RWPE2 (cell line): ENCODE results near the gene IGF2R.

Experiments used
- ATAC-seq: fragments of 200-7000 bp; cut with Tn5 transposase; 3 replicates; pipeline ENCODE4 v1.9.1; 2021; ENCODE audit warnings: low read depth
- DNase-seq: peaks from one replicate; pipeline ENCODE4 v3.0.0-alpha.2; 2020; ENCODE audit warnings: low spot score
- H3K27ac ChIP-seq: fragments of 450-650 bp; 2 replicates; pipeline ENCODE4 v1.5.1; 2017; ENCODE audit warnings: mild to moderate bottlenecking; ENCODE audit not compliant: poor library complexity, severe bottlenecking
- H3K27me3 ChIP-seq: fragments of 250-450 bp; sonication (Bioruptor Pico); 2 replicates; pipeline ENCODE4 v1.5.1; 2021; ENCODE audit warnings: mild to moderate bottlenecking, moderate library complexity; ENCODE audit not compliant: insufficient read depth, poor library complexity, severe bottlenecking
- H3K36me3 ChIP-seq: fragments of 250-450 bp; sonication (Bioruptor Pico); 2 replicates; pipeline ENCODE4 v1.5.1; 2020; ENCODE audit warnings: low read depth, mild to moderate bottlenecking, moderate library complexity
- H3K4me1 ChIP-seq: fragments of 250-450 bp; sonication (Bioruptor Pico); 2 replicates; pipeline ENCODE4 v1.5.1; 2021; ENCODE audit warnings: mild to moderate bottlenecking, moderate library complexity; ENCODE audit not compliant: insufficient read depth, poor library complexity, severe bottlenecking
- H3K4me3 ChIP-seq: fragments of 250-450 bp; sonication (Bioruptor Pico); 2 replicates; pipeline ENCODE4 v1.5.1; 2021; ENCODE audit warnings: mild to moderate bottlenecking, moderate library complexity; ENCODE audit not compliant: severe bottlenecking
- H3K9me3 ChIP-seq: fragments of 250-450 bp; sonication (Bioruptor Pico); 2 replicates; pipeline ENCODE4 v1.5.1; 2021; ENCODE audit warnings: mild to moderate bottlenecking, moderate library complexity; ENCODE audit not compliant: severe bottlenecking
- CTCF ChIP-seq: fragments of 450-650 bp; IDR thresholded peaks from one replicate; pipeline ENCODE4 v1.5.1; 2017; ENCODE audit warnings: mild to moderate bottlenecking, moderate library complexity; ENCODE audit not compliant: poor library complexity, severe bottlenecking

IGF2R gene

GRCh38 chr6:160040527-160041264 lies 71.8 kb downstream of the IGF2R start:
- Histone ChIP-seq H3K27ac (peak overlapping the region; percentile 89), H3K4me3 (no peak overlapping the region), H3K9me3 (no peaks in the 10 kb centered on the region), H3K27me3 (no peaks in the 10 kb centered on the region), H3K36me3 (peaks cover 46% of the 10 kb centered on the region), H3K4me1 (peaks cover 57% of the 10 kb centered on the region)
- TF ChIP-seq CTCF = no peak
- no peak for DNase-seq
- no peak for ATAC-seq

GRCh38 chr6:160041608-160042007 lies 72.7 kb downstream of the IGF2R start:
- Histone ChIP-seq H3K27me3 (no peaks in the 10 kb centered on the region), H3K36me3 (peaks cover 55% of the 10 kb centered on the region), H3K27ac (peak overlapping the region; percentile 89), H3K9me3 (no peaks in the 10 kb centered on the region), H3K4me1 (peaks cover 48% of the 10 kb centered on the region), H3K4me3 (no peak overlapping the region)
- ATAC-seq (peak; percentile 48), DNase-seq (no peak)
- peak; percentile 44 for TF ChIP-seq CTCF

GRCh38 chr6:160042014-160042773 lies 73.3 kb downstream of the IGF2R start:
- Histone ChIP-seq H3K4me3 (no peak overlapping the region), H3K27ac (peak overlapping the region; percentile 89), H3K9me3 (no peaks in the 10 kb centered on the region), H3K27me3 (no peaks in the 10 kb centered on the region), H3K36me3 (peaks cover 61% of the 10 kb centered on the region), H3K4me1 (peaks cover 44% of the 10 kb centered on the region)
- TF ChIP-seq CTCF = no peak
- DNase-seq (no peak), ATAC-seq (peak; percentile 81)

GRCh38 chr6:160042788-160043301 lies 74.0 kb downstream of the IGF2R start:
- peak; percentile 49 for ATAC-seq
- H3K36me3 ChIP-seq = peaks cover 68% of the 10 kb centered on the region

More at GRCh38 chr6:160042788-160043301, 74.0 kb downstream of the IGF2R start:
- TF ChIP-seq CTCF = no peak
- Histone ChIP-seq H3K9me3 (no peaks in the 10 kb centered on the region), H3K4me3 (no peak overlapping the region), H3K27ac (peak overlapping the region; percentile 89), H3K27me3 (no peaks in the 10 kb centered on the region), H3K4me1 (peaks cover 40% of the 10 kb centered on the region)
- no peak for DNase-seq
